RWPE1 (cell line): ENCODE data around the gene BMPR1B.
"Not testable (repeated sequence)": the region's sequence is repeated elsewhere in the genome, so short reads cannot be mapped to it uniquely, and the experiment has no call there.

Experiments
- CTCF ChIA-PET: fragments of 350-600 bp; sonication (Branson Sonifier 250); formaldehyde crosslinking; extraction: SDS; loops from one replicate; lab custom pipeline; 2021; lab: Yijun Ruan, JAX
- POLR2A ChIA-PET: fragments of 400-600 bp; formaldehyde crosslinking; extraction: SDS; loops from one replicate; lab custom pipeline; 2020; ENCODE audit warnings: antibody characterized with exemption; ENCODE audit not compliant: low non-redundant PET; lab: Yijun Ruan, JAX
- DNase-seq: peaks from one replicate; pipeline ENCODE4 v3.0.0; 2012; ENCODE audit warnings: low spot score
- H3K27ac ChIP-seq: fragments of 450-650 bp; 2 replicates; pipeline ENCODE4 v1.5.1; 2017
- TF ChIP-seq, protein P1 (sequence below): fragments of 450-650 bp; conservative IDR thresholded peaks from 2 replicates; pipeline ENCODE4 v1.5.1; 2017; ENCODE audit warnings: low read depth, mild to moderate bottlenecking

Gene BMPR1B

DNA sequence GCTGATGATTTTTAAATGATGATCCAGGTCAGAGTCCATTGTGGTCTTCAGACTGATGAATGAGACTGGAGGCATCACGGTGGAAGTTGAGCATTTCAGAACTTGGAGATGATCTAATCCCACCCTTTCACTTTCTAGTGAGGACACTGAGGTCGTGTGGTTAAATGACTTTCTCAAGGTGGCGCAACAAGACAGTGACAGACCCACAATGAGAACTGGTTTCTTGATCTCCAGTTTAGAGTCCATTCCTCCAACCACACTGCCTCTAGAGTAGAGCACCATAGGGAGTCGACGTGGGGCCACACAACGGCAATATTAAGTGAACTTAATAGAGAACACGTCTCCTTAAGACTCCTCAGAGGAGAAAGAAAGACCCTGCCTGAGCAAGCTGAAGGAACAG is 410.1 kb downstream of the BMPR1B start:
- CTCF ChIA-PET = no interaction called here
- TF ChIP-seq, protein P1, sequence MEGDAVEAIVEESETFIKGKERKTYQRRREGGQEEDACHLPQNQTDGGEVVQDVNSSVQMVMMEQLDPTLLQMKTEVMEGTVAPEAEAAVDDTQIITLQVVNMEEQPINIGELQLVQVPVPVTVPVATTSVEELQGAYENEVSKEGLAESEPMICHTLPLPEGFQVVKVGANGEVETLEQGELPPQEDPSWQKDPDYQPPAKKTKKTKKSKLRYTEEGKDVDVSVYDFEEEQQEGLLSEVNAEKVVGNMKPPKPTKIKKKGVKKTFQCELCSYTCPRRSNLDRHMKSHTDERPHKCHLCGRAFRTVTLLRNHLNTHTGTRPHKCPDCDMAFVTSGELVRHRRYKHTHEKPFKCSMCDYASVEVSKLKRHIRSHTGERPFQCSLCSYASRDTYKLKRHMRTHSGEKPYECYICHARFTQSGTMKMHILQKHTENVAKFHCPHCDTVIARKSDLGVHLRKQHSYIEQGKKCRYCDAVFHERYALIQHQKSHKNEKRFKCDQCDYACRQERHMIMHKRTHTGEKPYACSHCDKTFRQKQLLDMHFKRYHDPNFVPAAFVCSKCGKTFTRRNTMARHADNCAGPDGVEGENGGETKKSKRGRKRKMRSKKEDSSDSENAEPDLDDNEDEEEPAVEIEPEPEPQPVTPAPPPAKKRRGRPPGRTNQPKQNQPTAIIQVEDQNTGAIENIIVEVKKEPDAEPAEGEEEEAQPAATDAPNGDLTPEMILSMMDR = no peak
- POLR2A ChIA-PET = no interaction called here
- H3K27ac ChIP-seq = no peak overlapping the region
- no peak for DNase-seq

- ChIA-PET POLR2A (no interaction called here), CTCF (no interaction called here)
- no peak overlapping the region for H3K27ac ChIP-seq
- TF ChIP-seq, protein P1 = no peak
- DNase-seq = no peak
Observed at GRCh38 chr4:95170176-95170575, 412.4 kb downstream of the BMPR1B start.

- CTCF ChIA-PET, POLR2A ChIA-PET, DNase-seq, H3K27ac ChIP-seq: not testable (repeated sequence)
Observed at GRCh38 chr4:95171377-95171776, 413.6 kb downstream of the BMPR1B start.

DNA sequence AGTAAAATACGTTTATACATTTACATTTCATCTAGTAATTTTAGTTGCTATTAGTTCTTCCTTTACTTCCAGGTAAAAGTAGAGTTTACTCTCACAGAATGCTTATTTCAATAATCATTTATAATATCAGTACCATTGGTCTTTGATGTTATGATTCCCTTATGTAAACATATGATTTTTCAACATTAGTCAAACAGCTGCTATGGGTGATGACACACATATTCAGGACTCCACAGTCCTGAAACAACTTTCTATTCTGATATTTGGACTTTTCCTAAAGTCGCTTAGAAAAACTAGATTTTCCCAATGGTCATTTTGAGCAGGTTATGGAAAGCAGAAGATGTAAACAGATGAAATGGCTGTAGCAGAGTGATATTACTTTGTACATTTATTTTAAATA is 421.2 kb downstream of the BMPR1B start:
- no peak overlapping the region for H3K27ac ChIP-seq
- TF ChIP-seq, protein P1 = no peak
- ChIA-PET POLR2A (no interaction called here), CTCF (interaction anchor here (0.6 kb wide), 2 partner anchors 807 to 1077 kb away, joined by 3 to 4 read pairs; no protein-coding TSS in a partner anchor)
- no peak for DNase-seq

- TF ChIP-seq, protein P1 = no peak
- no peak for DNase-seq
- ChIA-PET POLR2A (no interaction called here), CTCF (interaction anchor here (0.6 kb wide), 1 partner anchor 1308 kb away, joined by 3 read pairs; no protein-coding TSS in a partner anchor)
- no peak overlapping the region for H3K27ac ChIP-seq
Observed at GRCh38 chr4:95180531-95181242, 422.9 kb downstream of the BMPR1B start.

DNA sequence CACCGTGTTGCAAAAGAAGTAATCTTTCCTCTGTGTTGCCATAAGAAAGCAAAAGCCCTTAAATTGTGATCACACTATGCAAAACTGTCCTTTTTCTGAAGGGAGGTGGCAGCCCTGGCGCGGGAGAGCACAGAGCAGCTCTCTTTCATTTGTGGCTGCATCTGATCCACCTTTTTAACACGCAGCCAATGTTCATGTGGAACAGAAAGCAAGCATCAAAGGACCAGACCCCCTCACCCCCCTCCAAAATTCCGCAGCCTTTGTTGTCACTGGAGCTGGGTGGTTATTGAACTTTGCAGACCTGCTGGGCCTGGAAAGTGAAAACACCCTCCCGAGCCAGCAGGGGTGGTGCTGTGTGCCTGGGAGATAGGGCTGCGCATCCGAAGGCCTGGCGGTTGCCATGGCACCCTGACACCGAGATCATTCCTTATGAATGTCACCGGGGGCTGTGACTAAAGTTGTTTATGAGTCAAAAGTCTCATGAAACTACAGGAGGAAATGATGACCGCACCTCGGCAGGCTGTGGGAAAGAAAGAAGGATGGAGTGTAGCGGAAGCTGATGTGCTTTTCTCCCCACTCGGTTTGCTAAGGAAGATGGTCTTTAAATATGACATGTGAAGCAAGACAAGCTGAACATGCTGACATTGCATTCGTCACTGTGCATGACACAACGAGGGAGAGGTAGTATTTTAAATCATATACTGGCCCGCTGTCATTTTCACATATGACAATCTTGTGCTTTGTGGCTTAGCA is 423.7 kb downstream of the BMPR1B start:
- POLR2A ChIA-PET = no interaction called here

More for the DNA sequence above, 423.7 kb downstream of the BMPR1B start:
- CTCF ChIA-PET = interaction anchor here (0.6 kb wide), 3 partner anchors 25 to 1307 kb away, joined by 3 to 5 read pairs (median 4); no protein-coding TSS in a partner anchor
- TF ChIP-seq, protein P1 = no peak
- H3K27ac ChIP-seq = no peak overlapping the region
- no peak for DNase-seq
